ENCODE measurements around the gene ATRIP.

DNA sequence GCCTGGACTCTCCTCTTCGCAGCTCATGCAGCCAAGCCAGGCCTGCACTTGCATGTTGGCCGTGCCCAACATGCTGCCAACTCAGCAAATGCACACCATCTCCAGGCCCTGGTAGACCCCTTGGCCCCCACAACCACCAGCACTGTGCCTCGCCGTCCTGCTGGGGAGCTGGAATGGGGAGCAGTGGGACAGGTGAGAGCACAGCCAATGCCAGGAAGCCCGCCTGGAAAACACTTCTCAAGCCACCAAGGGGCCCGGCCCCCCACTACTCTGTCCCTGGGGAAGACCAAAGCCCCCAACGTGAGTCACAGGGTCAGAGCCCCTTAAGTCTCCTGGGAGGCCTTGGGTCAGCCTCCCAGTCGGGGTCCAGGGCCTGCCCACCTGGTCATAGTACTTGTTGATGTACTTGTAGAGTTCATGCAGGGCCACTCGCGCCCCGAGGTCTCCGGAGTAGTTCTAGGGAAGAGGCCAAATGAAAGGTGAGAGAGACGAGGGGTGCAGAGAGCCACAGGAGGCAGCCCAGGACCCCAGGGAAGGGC lies 41.1 kb upstream of the ATRIP start:
- TF ChIP-seq, protein P1, sequence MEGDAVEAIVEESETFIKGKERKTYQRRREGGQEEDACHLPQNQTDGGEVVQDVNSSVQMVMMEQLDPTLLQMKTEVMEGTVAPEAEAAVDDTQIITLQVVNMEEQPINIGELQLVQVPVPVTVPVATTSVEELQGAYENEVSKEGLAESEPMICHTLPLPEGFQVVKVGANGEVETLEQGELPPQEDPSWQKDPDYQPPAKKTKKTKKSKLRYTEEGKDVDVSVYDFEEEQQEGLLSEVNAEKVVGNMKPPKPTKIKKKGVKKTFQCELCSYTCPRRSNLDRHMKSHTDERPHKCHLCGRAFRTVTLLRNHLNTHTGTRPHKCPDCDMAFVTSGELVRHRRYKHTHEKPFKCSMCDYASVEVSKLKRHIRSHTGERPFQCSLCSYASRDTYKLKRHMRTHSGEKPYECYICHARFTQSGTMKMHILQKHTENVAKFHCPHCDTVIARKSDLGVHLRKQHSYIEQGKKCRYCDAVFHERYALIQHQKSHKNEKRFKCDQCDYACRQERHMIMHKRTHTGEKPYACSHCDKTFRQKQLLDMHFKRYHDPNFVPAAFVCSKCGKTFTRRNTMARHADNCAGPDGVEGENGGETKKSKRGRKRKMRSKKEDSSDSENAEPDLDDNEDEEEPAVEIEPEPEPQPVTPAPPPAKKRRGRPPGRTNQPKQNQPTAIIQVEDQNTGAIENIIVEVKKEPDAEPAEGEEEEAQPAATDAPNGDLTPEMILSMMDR (conservative IDR thresholded peaks at IDR 0.05; ENCODE audit: low read depth, low read length), result no peak
- TF ChIP-seq EZH2 (IDR thresholded peaks at IDR 0.05; ENCODE audit: low read length, unreplicated experiment), result no peak

All from PC-3 (cell line).